Measurements from ENCODE around the gene SH3RF3. TPM values are rescaled to one million over a fixed set of nuclear protein-coding genes. Genes with fewer than 3 reads are reported as not detected.
"Not testable (repeated sequence)": the region's sequence is repeated elsewhere in the genome, so short reads cannot be mapped to it uniquely, and the experiment has no call there.

Gene SH3RF3
- total RNA-seq, 1 donor from 2014 or later: 0.68 TPM

GRCh38 chr2:109120166-109120565 lies 8.8 kb upstream of the SH3RF3 start:
- no peak for ATAC-seq

DNA sequence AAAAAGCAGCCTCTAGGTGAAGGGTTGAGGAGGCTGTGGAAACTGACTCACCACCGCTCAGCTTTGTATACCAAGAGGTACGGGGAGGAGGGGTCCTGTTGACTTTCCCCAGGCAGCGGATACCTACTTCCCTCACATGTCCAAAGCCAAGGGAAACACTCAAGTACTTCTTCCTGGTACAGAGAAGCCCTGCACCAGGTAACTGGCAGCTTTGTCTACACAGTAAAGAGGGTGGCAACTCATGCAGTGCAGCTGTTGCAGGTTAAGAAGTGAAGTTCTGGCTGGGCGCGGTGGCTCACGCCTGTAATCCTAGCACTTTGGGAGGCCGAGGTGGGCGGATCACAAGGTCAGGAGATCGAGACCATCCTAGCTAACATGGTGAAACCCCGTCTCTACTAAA lies 8.3 kb upstream of the SH3RF3 start:
- ATAC-seq: not testable (repeated sequence)

DNA sequence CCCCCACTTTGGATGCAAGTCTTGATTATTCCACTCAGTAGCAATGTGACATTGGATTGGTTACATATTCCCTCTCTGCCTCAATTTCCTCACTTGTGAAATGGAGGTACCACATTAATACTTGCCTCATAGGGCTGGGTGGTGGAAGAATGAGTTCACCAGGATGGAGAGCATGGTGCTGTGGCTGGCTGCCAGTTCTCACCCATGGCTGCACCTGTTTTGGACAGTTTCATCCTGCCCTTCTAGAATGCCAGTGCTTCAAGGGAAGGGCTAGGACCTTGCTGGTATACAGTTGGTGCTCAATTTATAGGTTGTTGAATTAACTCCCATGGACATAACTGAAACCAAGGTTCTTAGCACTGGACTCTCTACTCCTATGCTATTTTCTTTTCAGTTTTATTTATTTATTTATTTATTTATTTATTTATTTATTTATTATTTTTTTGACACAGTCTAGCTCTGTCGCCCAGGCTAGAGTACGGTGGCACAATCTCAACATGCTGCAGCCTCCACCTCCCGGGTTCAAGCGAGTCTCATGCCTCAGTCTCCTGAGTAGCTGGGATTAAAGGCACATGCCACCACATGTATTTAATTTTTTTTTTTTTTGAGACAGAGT lies 5.3 kb upstream of the SH3RF3 start:
- no peak for ATAC-seq

DNA sequence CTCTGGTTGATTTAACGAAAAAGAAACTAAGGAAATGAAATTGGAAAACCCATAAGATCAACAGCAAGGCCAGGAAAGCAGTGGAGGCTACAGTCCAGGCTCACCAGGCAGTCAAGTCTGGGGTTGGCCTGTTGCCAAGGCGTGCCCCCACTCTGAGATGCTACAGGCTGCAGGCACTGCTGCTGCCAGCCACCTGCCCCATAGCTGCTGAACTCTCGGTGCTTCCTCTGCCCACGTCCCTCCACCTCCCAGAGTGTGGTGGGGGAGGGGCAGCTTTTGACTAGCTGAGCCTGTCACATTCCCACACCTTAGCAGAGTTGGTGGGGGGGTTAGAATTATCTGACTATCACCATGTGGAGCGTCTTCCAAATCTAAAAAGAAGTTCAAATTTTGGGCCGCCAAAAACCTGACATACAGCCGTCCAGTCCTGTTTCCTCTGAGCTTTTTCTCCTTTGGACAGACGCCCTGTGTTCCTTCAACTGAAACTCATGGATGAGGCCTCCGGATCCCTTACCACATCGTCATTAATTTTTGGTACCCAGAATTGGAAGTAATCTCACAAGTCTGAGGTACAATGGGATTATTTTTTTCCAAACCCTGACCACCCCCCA lies 3.9 kb upstream of the SH3RF3 start:
- no peak for ATAC-seq

- ATAC-seq: no peak
These were observed 3.2 kb upstream of the SH3RF3 start for GRCh38 chr2:109125593-109126500.

- no peak for ATAC-seq
These were observed 2.5 kb upstream of the SH3RF3 start for GRCh38 chr2:109126501-109126860.

DNA sequence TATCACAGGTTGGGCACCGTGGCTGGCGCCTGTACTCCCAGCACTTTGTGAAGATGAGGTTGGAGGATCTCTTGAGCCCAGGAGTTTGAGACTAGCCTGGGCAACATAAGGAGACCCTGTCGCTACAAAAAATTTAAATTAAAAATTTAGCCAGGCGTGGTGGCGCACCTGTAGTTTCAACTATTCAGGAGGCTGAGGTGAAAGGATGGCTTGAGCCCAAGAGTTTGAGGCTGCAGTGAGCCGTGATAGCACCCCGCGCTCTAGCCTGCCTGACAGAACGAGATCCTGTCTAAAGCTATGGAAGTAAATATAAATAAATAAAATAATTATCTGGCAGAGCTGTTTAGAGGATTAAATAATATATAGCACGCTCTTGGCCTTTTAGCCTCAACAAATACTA lies 1.4 kb upstream of the SH3RF3 start:
- ATAC-seq: no peak

DNA sequence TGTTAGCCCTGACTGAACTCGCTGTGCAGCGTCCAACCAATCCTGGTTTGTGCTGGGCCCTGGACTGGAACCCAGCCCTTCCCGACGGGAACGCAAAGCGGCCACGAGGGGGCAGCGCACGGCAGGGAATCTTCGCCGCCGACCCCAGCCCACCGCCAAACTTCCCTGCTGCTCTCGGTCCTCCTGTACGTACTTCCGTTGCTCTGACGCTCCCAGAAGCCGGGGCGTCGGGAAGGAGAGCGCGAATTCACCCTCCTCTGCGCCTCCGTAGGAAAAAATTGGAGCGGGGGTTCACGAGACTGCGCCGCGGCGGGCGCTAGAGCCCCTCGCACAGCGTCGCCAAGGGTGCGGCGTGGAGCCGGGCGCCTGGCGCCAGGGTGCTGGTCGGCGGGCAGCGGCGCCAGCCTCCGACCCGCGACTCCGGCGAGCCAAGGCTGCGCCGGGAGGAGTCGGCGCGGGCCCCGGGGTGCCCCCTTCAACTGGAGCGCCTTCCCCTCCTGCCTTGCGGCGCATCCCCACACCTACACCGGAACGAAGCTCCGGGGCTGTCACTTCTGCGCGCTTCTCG lies 873 bp upstream of the SH3RF3 start:
- peak; percentile 65 for ATAC-seq

GRCh38 chr2:109129356-109129920 lies 433 bp downstream of the SH3RF3 start:
- ATAC-seq: peak; percentile 59

- no peak for ATAC-seq
These were observed 1.1 kb downstream of the SH3RF3 start for GRCh38 chr2:109129921-109130722.

- no peak for ATAC-seq
These were observed 1.7 kb downstream of the SH3RF3 start for GRCh38 chr2:109130723-109130995.

DNA sequence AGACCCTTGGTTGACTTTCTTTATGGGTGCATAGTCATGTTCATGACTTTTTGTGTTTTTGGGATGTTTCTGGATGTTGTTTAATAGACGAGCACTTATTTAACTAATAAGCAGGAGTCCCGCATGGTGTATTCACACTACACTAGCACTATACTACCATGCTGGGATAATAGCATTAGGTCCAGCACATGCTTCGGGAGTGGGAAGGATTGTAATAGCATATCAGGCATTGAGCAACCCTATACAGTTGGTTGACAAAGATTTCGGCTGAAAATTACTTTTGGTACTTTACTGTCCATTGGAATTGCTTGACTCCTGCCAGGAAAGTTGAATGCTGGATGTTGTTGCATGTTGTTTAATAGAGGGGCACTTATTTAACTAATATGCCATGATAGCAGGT lies 2.8 kb downstream of the SH3RF3 start:
- no peak for ATAC-seq

GRCh38 chr2:109132626-109133025 lies 3.6 kb downstream of the SH3RF3 start:
- no peak for ATAC-seq

- no peak for ATAC-seq
These were observed 4.7 kb downstream of the SH3RF3 start for GRCh38 chr2:109133746-109134145.

DNA sequence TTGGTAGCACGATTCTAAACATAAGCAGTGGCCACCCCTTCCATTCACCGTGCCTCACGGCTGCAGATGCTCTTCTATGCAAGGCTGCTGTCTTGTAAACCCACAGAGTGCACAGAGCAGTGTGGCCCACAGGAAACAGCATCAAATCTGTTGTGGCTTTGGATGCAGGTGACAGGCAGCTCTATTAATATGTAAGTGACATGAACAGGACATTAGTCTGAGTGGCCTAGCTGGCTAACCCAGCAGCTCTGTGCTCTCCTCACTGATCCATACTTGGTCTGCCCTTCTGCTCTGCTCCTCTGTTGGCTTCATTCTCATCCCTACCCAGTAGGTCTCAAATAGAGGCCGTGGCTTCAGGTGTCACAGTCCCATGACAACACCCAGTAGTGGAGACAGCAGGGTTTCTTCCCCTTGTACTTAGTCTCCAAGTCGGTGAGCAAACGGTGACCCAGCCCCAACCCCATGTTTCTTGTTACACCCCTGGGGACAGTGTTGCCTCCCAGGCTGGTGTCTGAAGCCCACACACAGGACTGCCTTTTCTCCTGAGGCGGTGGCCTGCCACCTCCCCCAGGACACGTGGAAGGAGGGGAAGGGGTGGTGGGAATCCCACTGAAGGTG lies 5.8 kb downstream of the SH3RF3 start:
- no peak for ATAC-seq

DNA sequence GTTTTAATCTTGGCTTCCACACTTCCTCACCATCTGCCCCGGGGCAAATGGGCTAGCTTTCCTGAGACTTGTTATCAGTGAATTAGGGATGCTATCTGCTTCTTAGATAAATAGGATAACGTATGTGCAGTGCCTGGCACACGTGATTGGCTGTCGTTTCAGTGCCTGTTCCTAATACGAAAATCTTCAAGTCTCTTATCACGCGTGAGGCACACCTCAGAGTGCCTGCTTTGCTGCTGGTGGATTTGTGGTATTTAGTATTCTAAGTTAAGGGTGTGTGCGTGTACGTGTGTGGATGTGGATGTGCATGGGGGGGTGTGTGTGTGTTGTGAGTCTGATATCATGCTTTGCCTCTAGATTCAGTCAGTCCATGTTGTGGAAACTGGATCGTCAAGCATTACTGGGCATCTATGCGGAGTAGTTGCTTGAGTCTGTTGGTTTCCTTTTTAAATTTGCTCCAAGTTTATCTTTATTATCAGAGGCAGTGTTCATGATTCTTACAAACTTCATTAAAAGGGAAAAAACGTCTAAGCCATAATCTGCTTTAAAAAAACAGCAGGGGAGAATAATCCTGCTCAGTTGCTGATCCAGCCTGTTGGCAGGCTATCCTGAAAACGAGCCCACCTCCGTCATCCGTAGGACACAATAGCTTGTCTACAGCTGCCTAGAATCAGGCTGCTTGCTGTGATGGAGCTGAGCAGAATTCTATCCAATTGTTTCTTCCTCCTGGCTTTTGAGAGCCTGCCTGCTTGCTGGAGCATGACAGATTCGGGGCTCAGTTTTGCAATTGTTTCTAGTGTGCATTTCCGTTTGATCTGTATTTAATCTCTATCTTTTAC lies 6.6 kb downstream of the SH3RF3 start:
- no peak for ATAC-seq

DNA sequence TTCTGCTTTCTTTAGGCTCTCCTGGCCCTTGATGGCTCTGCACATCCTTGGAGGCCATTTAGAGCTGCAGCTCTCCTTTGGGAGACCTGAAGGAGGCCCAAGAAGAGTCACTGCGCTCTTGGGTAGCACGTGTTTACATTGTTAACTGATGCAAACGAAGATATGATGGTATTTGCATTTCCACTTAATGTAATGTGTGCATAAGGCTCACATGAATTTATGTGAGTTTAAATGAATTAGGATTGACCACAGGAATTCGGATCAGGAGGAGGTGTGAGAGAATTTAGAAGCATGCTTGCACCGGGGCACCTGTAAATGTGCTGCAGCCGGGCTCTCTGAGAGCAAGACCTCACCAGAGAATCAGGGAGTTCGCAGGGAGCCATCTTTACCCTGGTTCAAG lies 7.5 kb downstream of the SH3RF3 start:
- no peak for ATAC-seq

GRCh38 chr2:109137616-109138015 lies 8.6 kb downstream of the SH3RF3 start:
- ATAC-seq: no peak

DNA sequence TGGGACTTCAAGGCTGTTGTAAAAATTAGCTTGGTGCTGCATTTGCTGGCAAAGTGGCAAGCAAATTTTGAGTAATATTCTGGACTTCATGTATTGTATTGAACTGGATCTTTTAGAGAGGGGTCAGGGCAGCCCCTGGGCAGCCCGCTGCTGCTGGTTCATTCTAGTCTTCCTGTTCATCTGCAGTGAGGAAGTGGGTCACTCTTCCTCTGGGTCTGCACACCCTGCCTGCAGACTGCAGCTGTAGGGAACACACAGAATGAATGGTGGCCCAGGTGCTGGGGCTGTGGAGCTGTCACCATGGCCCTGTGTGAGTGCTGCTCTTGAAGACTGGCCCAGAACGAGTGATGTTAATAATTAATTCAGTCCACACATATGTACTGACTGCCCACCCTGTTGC lies 9.4 kb downstream of the SH3RF3 start:
- ATAC-seq: no peak

- ATAC-seq: no peak
These were observed 10.0 kb downstream of the SH3RF3 start for GRCh38 chr2:109139002-109139401.

DNA sequence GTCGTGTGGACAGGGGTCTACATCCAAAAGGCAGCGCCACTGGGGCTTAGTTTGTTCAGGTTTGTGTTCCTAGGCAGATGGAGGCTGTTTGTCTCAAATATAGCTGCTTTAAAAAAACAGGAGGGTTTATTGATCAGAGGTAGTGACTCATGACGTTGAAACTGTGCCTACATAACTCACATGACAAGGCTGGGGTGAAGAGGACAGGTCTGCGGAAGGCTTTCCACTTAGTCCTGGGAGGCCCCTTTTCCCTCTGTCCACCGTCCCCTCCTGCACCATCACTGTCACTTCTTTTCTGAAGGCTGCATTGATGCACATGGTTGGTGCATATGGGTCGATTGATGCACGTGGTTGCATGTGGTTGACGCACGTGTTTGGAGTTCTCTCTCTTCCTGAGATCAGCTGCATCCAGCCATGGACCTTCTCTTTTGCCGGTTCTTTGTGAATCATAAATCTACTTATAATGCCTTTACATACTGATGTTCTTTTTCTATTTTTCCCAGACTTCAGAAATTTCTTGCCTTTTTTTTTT lies 10.9 kb downstream of the SH3RF3 start:
- no peak for ATAC-seq

Measured in esophagus mucosa (tissue), 1 donor.